HL-60 (cell line): Measurements from ENCODE around the gene SH3BP4.

ENCODE experiments used
- DNase-seq, 2 experiments: peaks; one replicate each; pipeline ENCODE4 v3.0.0-alpha.2; 2010 to 2020; ENCODE audit warnings: low read depth in 1 of 2, low spot score in 1 of 2
- H3K27ac ChIP-seq: fragments of 250-450 bp; sonication (Bioruptor Pico); replicated peaks from 2 replicates; pipeline ENCODE4 v1.5.1; 2020; ENCODE audit warnings: mild to moderate bottlenecking, moderate library complexity
- H3K27me3 ChIP-seq: fragments of 250-450 bp; sonication (Bioruptor Pico); 2 replicates; pipeline ENCODE4 v1.5.1; 2021; ENCODE audit warnings: mild to moderate bottlenecking, moderate library complexity; ENCODE audit not compliant: insufficient read depth, poor library complexity, severe bottlenecking
- H3K4me3 ChIP-seq: replicated peaks from 2 replicates; pipeline ENCODE4 v1.5.1; 2011; ENCODE audit warnings: mild to moderate bottlenecking, control low read depth, low read length; ENCODE audit not compliant: insufficient read depth
- GABPA ChIP-seq: IDR thresholded peaks from 2 replicates; pipeline ENCODE4 v1.6.1; 2012; ENCODE audit warnings: low read depth
- POLR2AphosphoS5 ChIP-seq: IDR thresholded peaks from 2 replicates; pipeline ENCODE4 v1.6.1; 2012; ENCODE audit warnings: low read depth
- SPI1 ChIP-seq: IDR thresholded peaks from 2 replicates; pipeline ENCODE4 v1.6.1; 2012; ENCODE audit warnings: low read depth, mild to moderate bottlenecking, borderline replicate concordance
- TF ChIP-seq, protein P1 (sequence below): IDR thresholded peaks from one replicate; pipeline ENCODE4 v1.5.1; 2011; ENCODE audit warnings: low read length, control low read depth, inconsistent platforms; ENCODE audit not compliant: insufficient read depth
- TF ChIP-seq, protein P2 (sequence below): IDR thresholded peaks from 2 replicates; pipeline ENCODE4 v1.6.1; 2012; ENCODE audit warnings: low read depth; ENCODE audit not compliant: insufficient replicate concordance

The SH3BP4 gene

DNA sequence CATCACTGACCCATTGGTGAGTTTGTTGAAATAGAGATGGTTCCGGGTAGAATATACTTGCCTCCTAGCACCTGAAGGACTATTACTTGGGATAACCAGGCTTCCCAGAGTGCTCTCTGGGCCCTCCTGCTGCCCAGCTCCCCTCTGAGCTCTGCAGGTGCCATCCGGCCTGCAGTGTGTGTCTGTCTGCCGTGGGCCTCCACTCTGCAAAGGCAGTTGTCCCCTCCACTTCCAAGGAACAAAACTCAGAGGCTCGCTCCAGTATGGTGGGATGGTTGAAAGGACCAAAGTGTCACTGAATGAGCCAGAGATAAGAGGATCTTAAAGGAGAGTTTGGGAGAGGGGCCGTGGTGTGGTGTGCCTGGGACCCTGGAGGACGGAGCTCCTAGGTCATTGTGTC is 57.3 kb downstream of the SH3BP4 start:
- TF ChIP-seq, protein P1, sequence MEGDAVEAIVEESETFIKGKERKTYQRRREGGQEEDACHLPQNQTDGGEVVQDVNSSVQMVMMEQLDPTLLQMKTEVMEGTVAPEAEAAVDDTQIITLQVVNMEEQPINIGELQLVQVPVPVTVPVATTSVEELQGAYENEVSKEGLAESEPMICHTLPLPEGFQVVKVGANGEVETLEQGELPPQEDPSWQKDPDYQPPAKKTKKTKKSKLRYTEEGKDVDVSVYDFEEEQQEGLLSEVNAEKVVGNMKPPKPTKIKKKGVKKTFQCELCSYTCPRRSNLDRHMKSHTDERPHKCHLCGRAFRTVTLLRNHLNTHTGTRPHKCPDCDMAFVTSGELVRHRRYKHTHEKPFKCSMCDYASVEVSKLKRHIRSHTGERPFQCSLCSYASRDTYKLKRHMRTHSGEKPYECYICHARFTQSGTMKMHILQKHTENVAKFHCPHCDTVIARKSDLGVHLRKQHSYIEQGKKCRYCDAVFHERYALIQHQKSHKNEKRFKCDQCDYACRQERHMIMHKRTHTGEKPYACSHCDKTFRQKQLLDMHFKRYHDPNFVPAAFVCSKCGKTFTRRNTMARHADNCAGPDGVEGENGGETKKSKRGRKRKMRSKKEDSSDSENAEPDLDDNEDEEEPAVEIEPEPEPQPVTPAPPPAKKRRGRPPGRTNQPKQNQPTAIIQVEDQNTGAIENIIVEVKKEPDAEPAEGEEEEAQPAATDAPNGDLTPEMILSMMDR, result no peak
- TF ChIP-seq GABPA (no peak), SPI1 (no peak), POLR2AphosphoS5 (no peak)
- TF ChIP-seq, protein P2, sequence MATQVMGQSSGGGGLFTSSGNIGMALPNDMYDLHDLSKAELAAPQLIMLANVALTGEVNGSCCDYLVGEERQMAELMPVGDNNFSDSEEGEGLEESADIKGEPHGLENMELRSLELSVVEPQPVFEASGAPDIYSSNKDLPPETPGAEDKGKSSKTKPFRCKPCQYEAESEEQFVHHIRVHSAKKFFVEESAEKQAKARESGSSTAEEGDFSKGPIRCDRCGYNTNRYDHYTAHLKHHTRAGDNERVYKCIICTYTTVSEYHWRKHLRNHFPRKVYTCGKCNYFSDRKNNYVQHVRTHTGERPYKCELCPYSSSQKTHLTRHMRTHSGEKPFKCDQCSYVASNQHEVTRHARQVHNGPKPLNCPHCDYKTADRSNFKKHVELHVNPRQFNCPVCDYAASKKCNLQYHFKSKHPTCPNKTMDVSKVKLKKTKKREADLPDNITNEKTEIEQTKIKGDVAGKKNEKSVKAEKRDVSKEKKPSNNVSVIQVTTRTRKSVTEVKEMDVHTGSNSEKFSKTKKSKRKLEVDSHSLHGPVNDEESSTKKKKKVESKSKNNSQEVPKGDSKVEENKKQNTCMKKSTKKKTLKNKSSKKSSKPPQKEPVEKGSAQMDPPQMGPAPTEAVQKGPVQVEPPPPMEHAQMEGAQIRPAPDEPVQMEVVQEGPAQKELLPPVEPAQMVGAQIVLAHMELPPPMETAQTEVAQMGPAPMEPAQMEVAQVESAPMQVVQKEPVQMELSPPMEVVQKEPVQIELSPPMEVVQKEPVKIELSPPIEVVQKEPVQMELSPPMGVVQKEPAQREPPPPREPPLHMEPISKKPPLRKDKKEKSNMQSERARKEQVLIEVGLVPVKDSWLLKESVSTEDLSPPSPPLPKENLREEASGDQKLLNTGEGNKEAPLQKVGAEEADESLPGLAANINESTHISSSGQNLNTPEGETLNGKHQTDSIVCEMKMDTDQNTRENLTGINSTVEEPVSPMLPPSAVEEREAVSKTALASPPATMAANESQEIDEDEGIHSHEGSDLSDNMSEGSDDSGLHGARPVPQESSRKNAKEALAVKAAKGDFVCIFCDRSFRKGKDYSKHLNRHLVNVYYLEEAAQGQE, result no peak
- H3K27ac ChIP-seq, result no peak overlapping the region
- no peak for DNase-seq

DNA sequence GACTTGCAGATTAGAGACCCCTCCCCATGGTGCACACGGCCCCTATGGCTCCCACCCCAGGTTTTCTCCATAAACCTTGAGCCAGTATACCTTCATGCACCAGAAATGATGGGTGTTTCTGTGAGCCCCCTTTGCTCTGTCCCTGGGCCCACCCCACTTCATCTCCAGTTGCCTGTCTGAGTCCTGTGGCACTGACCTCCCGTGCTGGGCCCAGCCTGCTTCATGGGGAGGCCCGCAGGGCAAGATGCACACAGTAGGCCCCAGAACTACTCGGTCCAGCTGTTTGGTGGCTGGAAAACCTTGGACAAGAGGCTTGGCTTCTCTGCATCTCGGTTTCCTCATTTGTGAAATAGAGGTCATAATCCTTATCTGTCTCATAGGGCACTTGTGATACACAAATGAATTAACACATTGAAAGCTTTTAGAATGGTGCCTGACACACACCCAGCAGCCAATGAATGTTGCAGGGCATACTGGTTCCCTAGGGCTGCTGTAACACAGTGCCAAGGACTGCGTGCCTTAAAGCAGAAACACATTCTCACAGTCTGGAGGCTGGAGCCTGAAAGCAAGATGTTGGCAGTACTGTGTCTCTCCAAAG is 58.4 kb downstream of the SH3BP4 start:
- Histone ChIP-seq H3K27me3 (no peaks in the 10 kb centered on the region), H3K4me3 (no peak overlapping the region), H3K27ac (no peak overlapping the region)
- TF ChIP-seq, protein P1, result no peak
- TF ChIP-seq SPI1 (no peak), POLR2AphosphoS5 (no peak)
- DNase-seq, result no peak

More for the DNA sequence above, 57.3 kb downstream of the SH3BP4 start:
- Histone ChIP-seq H3K27me3 (no peaks in the 10 kb centered on the region), H3K4me3 (no peak overlapping the region)

DNA sequence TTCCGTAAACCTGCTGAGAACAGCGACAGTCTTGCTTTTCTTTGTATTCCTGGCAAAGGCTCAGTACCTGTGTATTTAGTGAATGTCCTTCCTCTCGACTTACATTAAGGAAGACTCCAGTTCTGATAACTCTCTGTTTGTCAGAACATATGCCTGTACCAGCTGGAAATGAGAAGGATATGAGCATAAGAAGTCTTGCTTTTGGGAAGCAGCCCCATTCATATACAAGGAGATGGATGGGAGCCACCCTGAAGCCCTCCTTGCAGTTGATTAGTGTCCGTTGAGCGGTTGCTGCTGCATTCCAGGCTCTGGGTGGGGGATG is 59.8 kb downstream of the SH3BP4 start:
- TF ChIP-seq POLR2AphosphoS5 (no peak), SPI1 (no peak), GABPA (no peak)
- TF ChIP-seq, protein P2, result no peak
- TF ChIP-seq, protein P1, result no peak
- no peak overlapping the region for H3K4me3 ChIP-seq
- no peak overlapping the region for H3K27ac ChIP-seq

DNA sequence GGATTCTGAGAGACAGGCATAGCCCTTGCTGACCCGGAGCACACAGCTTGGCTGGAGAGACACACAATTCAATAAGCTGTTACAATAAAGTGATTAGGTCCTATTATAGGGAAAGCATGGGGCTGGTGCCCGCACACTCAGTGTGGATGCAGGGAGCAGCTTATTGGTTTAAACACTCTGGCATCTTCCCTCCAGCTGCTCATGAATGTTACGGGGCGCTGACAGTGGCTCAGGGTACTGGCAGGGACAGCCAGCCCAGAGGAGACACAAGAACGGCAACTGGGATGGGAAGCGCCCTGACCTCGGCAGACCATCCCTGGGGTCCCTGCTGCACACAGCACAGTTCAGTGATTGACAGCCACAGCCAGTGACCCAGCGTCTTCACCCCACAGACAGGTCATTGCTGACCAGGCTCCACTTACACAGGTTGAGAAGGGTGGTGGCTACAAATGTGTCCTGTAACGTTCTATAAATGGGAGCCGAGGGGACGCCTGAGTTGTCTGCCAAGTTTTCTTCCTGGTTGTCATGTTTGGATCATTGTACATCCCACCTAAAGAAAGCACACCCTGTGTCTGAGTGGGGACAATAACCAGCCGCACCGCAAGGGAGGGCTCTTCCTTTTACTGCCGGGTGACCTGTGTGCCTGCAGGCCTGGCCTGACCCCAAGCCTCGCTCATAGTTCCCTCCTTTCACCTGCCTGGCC is 60.3 kb downstream of the SH3BP4 start:
- no peak for DNase-seq
- H3K27ac ChIP-seq, result no peak overlapping the region
- TF ChIP-seq, protein P1, result no peak
- TF ChIP-seq GABPA (no peak), POLR2AphosphoS5 (no peak), SPI1 (no peak)
- TF ChIP-seq, protein P2, result no peak
- H3K4me3 ChIP-seq, result no peak overlapping the region
- no peaks in the 10 kb centered on the region for H3K27me3 ChIP-seq

More for the DNA sequence above, 59.8 kb downstream of the SH3BP4 start:
- H3K27me3 ChIP-seq, result no peaks in the 10 kb centered on the region
- no peak for DNase-seq
